Measurements from ENCODE around the gene CPNE2.

Gene CPNE2

DNA sequence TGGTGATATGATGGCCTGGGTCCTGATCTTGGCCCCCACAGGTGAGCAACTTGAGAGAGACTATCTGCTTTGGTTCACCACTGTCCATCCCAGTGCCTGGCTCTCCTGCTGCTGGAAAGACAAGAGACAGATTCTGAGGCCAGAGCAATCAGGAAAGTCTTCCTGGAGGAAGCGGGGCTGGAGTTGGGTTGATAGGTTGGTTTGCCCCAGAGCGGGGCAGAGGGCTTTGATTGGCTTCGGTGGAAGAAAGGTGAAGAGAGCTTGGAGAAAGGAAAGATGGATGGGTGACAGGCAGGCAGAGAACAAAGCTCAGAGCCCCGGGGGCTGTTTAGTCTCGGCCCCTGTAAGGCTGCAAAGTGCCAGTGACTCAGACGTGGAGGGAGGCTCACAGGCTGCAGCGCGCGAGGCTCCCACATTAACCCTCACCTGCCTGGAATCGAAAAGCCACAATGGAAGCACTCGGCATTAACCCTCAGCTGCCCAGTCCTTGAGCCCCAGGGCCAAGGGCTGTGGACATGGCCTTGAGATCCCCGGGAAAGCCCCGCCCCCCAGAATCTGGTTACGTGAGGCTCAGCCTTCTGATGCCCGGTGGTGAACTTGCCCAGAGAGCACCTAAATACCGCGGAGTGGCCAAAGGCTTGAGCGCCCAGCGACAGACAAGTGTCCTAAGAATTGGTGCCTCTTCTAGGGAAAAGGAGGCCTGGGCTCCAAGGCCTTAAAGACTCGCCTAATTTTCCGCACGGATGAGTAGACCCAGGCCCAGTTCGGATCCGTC lies 996 bp upstream of the CPNE2 start:
- Histone ChIP-seq H3K4me1 (ENCODE audit: control extremely low read depth in 1 of 4, control insufficient read depth in 4 of 4, insufficient read depth in 4 of 4, low read length in 3 of 4) (peaks cover 2 to 25% (median 20%) of the 10 kb centered on the region in 4 experiments), H3K4me3 (ENCODE audit: control insufficient read depth in 1 of 7, extremely low read depth in 1 of 7, insufficient read depth in 4 of 7, low read depth in 2 of 7, low read length in 6 of 7) (peak overlapping the region; percentile 64 to 86 (median 78)), H3K36me3 (ENCODE audit: control insufficient read depth in 4 of 4, insufficient read depth in 4 of 4, low read length in 3 of 4) (peaks cover 0 to 11% (median 0%) of the 10 kb centered on the region in 4 experiments), H3K9me3 (ENCODE audit: control extremely low read depth in 1 of 5, control insufficient read depth in 4 of 5, insufficient read depth in 2 of 5, low read depth in 1 of 5, low read length in 4 of 5) (no peaks in the 10 kb centered on the region), H3K27ac (ENCODE audit: insufficient read depth in 1 of 2, low read depth in 1 of 2, low read length in 2 of 2, poor library complexity in 1 of 2, severe bottlenecking in 2 of 2) (no peak overlapping the region), H3K27me3 (replicated peaks in 2 of 5; ENCODE audit: control insufficient read depth in 4 of 5, insufficient read depth in 5 of 5, low read length in 4 of 5) (no peaks in the 10 kb centered on the region)
- 24% methylated on average over 20 of the region's 24 CpGs for WGBS (ENCODE audit: insufficient coverage)
- ChIA-PET POLR2A (interaction anchor here (0.6 kb wide), 1 partner anchor 60 kb away, joined by 3 read pairs; no protein-coding TSS in a partner anchor), CTCF (interaction anchor here (1.2 to 2.6 kb wide), 7 partner anchors 10 to 68 kb away, joined by 3 to 13 read pairs (median 5); no protein-coding TSS in a partner anchor)
- peak in 2 of 3 donors; percentile 58 to 67 for DNase-seq

DNA sequence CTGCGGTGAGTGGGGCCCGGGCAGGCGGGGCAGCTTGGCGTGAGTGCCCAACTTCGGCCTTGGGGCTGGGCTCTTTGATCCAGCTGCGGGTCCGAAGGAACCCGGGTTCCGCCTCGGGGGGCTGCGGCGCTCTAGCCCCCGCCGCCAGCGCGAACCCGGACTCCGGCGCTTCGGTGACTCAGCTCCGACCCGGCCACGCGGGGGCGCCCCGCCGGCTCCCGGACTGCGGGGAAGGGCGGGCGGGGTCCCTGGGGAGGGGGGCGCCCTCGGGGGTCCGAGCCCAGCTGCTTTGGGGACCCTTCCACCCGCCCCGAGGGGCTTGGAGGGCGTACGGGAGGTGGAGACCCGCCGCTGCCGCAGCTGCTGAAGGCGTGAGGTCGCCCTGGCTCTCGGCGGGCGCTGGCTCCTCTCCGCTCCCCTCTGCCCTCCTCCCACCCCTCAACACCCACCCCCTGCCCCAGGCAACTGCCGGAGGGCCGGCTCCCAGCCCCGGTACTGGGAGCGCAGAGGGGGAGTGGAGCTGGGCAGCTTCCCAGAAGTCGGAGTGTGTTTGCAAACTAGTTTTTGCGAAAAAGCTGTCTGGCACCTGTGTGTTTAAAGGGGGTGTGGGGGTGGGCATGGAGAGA lies 516 bp downstream of the CPNE2 start:
- no peaks in the 10 kb centered on the region for H3K9me3 ChIP-seq (ENCODE audit: control extremely low read depth in 1 of 5, control insufficient read depth in 4 of 5, insufficient read depth in 2 of 5, low read depth in 1 of 5, low read length in 4 of 5)
- CTCF ChIA-PET, result interaction anchor here (0.6 to 9.3 kb wide), 26 partner anchors 8 to 538 kb away, joined by 3 to 79 read pairs (median 5); partner anchors contain the start of gene RSPRY1
- H3K4me1 ChIP-seq (ENCODE audit: control extremely low read depth in 1 of 4, control insufficient read depth in 4 of 4, insufficient read depth in 4 of 4, low read length in 3 of 4), result peaks cover 2 to 25% (median 20%) of the 10 kb centered on the region in 4 experiments
- peak in 2 of 3 donors; percentile 55 to 67 for DNase-seq
- no peaks in the 10 kb centered on the region for H3K27me3 ChIP-seq (replicated peaks in 2 of 5; ENCODE audit: control insufficient read depth in 4 of 5, insufficient read depth in 5 of 5, low read length in 4 of 5)
- POLR2A ChIA-PET, result interaction anchor here (0.6 kb wide), 1 partner anchor 72 kb away, joined by 4 read pairs; no protein-coding TSS in a partner anchor
- WGBS (ENCODE audit: insufficient coverage), result under 1% methylated on average over 30 of the region's 53 CpGs
- H3K4me3 ChIP-seq (ENCODE audit: control insufficient read depth in 1 of 7, extremely low read depth in 1 of 7, insufficient read depth in 4 of 7, low read depth in 2 of 7, low read length in 6 of 7), result peak overlapping the region; percentile 59 to 86 (median 78)
- peaks cover 0 to 15% (median under 1%) of the 10 kb centered on the region in 4 experiments for H3K36me3 ChIP-seq (ENCODE audit: control insufficient read depth in 4 of 4, insufficient read depth in 4 of 4, low read length in 3 of 4)
- H3K27ac ChIP-seq (ENCODE audit: insufficient read depth in 1 of 2, low read depth in 1 of 2, low read length in 2 of 2, poor library complexity in 1 of 2, severe bottlenecking in 2 of 2), result no peak overlapping the region

DNA sequence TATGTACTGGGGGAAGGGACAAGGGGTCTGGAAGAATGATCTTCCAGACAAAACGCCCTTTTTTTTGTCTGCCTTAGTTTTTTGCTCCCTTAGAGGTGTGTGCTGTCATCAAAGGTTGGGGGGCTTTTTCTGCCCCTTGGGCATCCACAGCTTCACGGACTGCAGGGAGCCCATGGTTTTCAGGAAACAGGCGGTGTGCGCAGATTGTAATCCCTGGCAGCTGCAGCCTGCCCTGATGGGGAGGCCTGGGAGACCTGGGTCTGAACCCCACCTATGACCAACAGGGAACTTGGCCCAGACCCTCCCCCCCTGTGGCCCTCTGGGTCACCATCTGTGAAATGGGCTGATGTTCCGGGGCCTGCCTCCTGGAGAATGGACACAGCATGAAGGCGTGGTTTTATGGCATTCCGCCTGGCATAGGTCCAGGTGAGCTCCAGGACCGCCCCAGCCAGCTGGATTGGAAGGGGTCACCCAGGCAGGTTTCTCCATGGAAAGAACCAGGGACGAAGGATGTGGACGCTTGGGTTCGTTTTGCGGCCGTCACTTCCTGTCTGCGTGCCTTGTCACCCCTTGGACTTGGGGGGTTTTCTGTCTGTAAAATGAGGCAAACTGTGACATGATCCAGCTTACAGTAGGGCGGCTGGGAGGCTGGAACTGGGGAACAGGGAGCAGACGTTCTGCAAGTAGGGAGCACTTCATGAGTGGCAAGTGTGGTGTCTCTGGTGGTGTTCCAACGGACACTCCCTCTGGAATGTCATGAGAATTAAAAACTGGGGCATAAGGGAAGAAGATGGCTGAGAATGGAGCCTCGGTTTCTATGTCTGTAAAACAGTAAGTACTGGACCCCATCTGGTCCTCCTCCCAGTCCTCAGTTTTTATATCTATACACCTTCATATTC lies 1.5 kb downstream of the CPNE2 start:
- peak overlapping the region in 6 of 7 experiments; percentile 59 to 86 (median 80) for H3K4me3 ChIP-seq (ENCODE audit: control insufficient read depth in 1 of 7, extremely low read depth in 1 of 7, insufficient read depth in 4 of 7, low read depth in 2 of 7, low read length in 6 of 7)
- peak in 2 of 3 donors; percentile 55 to 67 for DNase-seq
- ChIA-PET CTCF (interaction anchor here (0.7 to 9.3 kb wide), 18 partner anchors 7 to 92 kb away, joined by 3 to 79 read pairs (median 5); partner anchors contain the start of gene RSPRY1), POLR2A (interaction anchor here (0.8 kb wide), 1 partner anchor 92 kb away, joined by 7 read pairs; the partner anchor contains the start of genes PSME3IP1 and RSPRY1)
- H3K27ac ChIP-seq (ENCODE audit: insufficient read depth in 1 of 2, low read depth in 1 of 2, low read length in 2 of 2, poor library complexity in 1 of 2, severe bottlenecking in 2 of 2), result no peak overlapping the region
- no peaks in the 10 kb centered on the region for H3K27me3 ChIP-seq (replicated peaks in 2 of 5; ENCODE audit: control insufficient read depth in 4 of 5, insufficient read depth in 5 of 5, low read length in 4 of 5)
- 84% methylated on average over 17 of the region's 18 CpGs for WGBS (ENCODE audit: insufficient coverage)
- peaks cover 2 to 25% (median 20%) of the 10 kb centered on the region in 4 experiments for H3K4me1 ChIP-seq (ENCODE audit: control extremely low read depth in 1 of 4, control insufficient read depth in 4 of 4, insufficient read depth in 4 of 4, low read length in 3 of 4)
- no peaks in the 10 kb centered on the region for H3K9me3 ChIP-seq (ENCODE audit: control extremely low read depth in 1 of 5, control insufficient read depth in 4 of 5, insufficient read depth in 2 of 5, low read depth in 1 of 5, low read length in 4 of 5)
- H3K36me3 ChIP-seq (ENCODE audit: control insufficient read depth in 4 of 4, insufficient read depth in 4 of 4, low read length in 3 of 4), result peaks cover 0 to 15% (median under 1%) of the 10 kb centered on the region in 4 experiments

DNA sequence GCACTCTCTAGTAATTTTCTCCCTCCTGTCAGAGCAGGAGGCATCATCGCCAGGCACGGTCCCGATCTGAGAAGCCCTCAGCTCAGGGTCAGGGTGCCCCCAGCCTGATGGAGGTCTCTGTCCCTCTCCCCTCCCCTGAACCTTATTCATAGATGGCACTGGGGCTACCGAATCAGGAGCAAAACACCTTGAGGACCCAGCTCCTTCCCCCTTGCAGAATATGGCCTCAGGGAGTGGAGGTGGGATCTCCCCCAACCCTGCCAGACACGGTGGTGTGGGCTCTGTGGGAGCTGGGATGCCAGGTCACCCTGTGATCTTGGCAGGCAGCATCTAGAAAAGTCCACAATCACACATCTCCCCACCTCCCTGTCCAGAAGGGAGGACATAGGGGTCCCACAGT lies 2.5 kb downstream of the CPNE2 start:
- no peak for DNase-seq
- Histone ChIP-seq H3K27ac (ENCODE audit: insufficient read depth in 1 of 2, low read depth in 1 of 2, low read length in 2 of 2, poor library complexity in 1 of 2, severe bottlenecking in 2 of 2) (no peak overlapping the region), H3K9me3 (ENCODE audit: control extremely low read depth in 1 of 5, control insufficient read depth in 4 of 5, insufficient read depth in 2 of 5, low read depth in 1 of 5, low read length in 4 of 5) (no peaks in the 10 kb centered on the region), H3K4me3 (ENCODE audit: control insufficient read depth in 1 of 7, extremely low read depth in 1 of 7, insufficient read depth in 4 of 7, low read depth in 2 of 7, low read length in 6 of 7) (no peak overlapping the region), H3K4me1 (ENCODE audit: control extremely low read depth in 1 of 4, control insufficient read depth in 4 of 4, insufficient read depth in 4 of 4, low read length in 3 of 4) (peaks cover 2 to 25% (median 20%) of the 10 kb centered on the region in 4 experiments), H3K36me3 (ENCODE audit: control insufficient read depth in 4 of 4, insufficient read depth in 4 of 4, low read length in 3 of 4) (peaks cover 0 to 15% (median under 1%) of the 10 kb centered on the region in 4 experiments), H3K27me3 (replicated peaks in 2 of 5; ENCODE audit: control insufficient read depth in 4 of 5, insufficient read depth in 5 of 5, low read length in 4 of 5) (no peaks in the 10 kb centered on the region)
- POLR2A ChIA-PET, result no interaction called here
- no CpG with 5 or more reads among the region's 5 CpGs for WGBS (ENCODE audit: insufficient coverage)
- CTCF ChIA-PET, result interaction anchor here (1.3 to 9.3 kb wide), 6 partner anchors 8 to 72 kb away, joined by 3 to 79 read pairs (median 6); no protein-coding TSS in a partner anchor

DNA sequence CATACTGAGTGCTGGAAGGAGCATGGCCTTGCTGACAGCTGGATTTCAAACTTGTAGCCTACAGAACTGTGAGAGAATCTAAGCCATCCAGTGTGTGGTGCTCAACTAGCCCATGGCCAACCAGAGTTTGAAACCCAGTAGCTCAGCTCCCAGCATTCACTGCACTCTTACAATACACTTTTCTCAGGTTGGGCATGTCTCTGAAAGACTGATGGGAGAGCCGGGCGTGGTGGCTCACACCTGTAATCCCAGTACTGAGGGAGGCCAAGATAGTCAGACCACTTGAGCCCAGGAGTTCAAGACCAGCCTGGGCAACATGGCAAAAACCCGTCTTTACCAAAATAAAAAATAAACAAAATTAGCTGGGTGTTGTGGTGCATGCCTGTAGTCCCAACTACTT lies 3.8 kb downstream of the CPNE2 start:
- Histone ChIP-seq H3K4me1 (ENCODE audit: control extremely low read depth in 1 of 4, control insufficient read depth in 4 of 4, insufficient read depth in 4 of 4, low read length in 3 of 4) (peaks cover 2 to 23% (median 19%) of the 10 kb centered on the region in 4 experiments), H3K36me3 (ENCODE audit: control insufficient read depth in 4 of 4, insufficient read depth in 4 of 4, low read length in 3 of 4) (peaks cover 0 to 15% (median under 1%) of the 10 kb centered on the region in 4 experiments), H3K27me3 (replicated peaks in 2 of 5; ENCODE audit: control insufficient read depth in 4 of 5, insufficient read depth in 5 of 5, low read length in 4 of 5) (no peaks in the 10 kb centered on the region), H3K4me3 (ENCODE audit: control insufficient read depth in 1 of 7, extremely low read depth in 1 of 7, insufficient read depth in 4 of 7, low read depth in 2 of 7, low read length in 6 of 7) (no peak overlapping the region), H3K9me3 (ENCODE audit: control extremely low read depth in 1 of 5, control insufficient read depth in 4 of 5, insufficient read depth in 2 of 5, low read depth in 1 of 5, low read length in 4 of 5) (no peaks in the 10 kb centered on the region), H3K27ac (ENCODE audit: insufficient read depth in 1 of 2, low read depth in 1 of 2, low read length in 2 of 2, poor library complexity in 1 of 2, severe bottlenecking in 2 of 2) (no peak overlapping the region)
- WGBS (ENCODE audit: insufficient coverage), result no CpG with 5 or more reads among the region's 3 CpGs
- ChIA-PET CTCF (interaction anchor here (0.5 to 9.3 kb wide), 5 partner anchors 11 to 71 kb away, joined by 3 to 79 read pairs (median 4); no protein-coding TSS in a partner anchor), POLR2A (interaction anchor here (0.6 kb wide), 1 partner anchor 9 kb away, joined by 3 read pairs; no protein-coding TSS in a partner anchor)
- DNase-seq, result no peak

DNA sequence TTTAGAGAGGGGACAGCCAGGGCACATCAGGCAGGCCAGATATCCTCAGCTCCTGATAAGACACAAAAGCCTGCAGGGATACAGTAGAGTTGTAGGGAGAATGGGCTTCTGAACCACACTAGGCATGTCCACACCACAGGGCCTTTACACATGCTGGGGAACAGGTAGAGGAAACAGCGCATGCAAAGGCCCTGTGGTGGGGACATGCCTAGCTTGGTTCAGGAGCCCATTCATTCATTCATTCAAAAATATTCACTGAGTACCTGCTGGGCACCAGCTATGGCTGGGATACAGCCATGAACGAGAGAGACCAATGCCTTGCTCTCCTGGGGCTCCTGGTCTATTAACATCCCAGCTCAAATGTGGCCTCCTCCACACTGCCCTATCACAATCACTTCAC lies 4.4 kb downstream of the CPNE2 start:
- peaks cover 2 to 17% (median 13%) of the 10 kb centered on the region in 4 experiments for H3K4me1 ChIP-seq (ENCODE audit: control extremely low read depth in 1 of 4, control insufficient read depth in 4 of 4, insufficient read depth in 4 of 4, low read length in 3 of 4)
- H3K36me3 ChIP-seq (ENCODE audit: control insufficient read depth in 4 of 4, insufficient read depth in 4 of 4, low read length in 3 of 4), result peaks cover 0 to 15% (median under 1%) of the 10 kb centered on the region in 4 experiments
- 100% methylated on average over 2 of the region's 2 CpGs for WGBS (ENCODE audit: insufficient coverage)
- H3K27me3 ChIP-seq (replicated peaks in 2 of 5; ENCODE audit: control insufficient read depth in 4 of 5, insufficient read depth in 5 of 5, low read length in 4 of 5), result no peaks in the 10 kb centered on the region
- no peak overlapping the region for H3K27ac ChIP-seq (ENCODE audit: insufficient read depth in 1 of 2, low read depth in 1 of 2, low read length in 2 of 2, poor library complexity in 1 of 2, severe bottlenecking in 2 of 2)
- no peaks in the 10 kb centered on the region for H3K9me3 ChIP-seq (ENCODE audit: control extremely low read depth in 1 of 5, control insufficient read depth in 4 of 5, insufficient read depth in 2 of 5, low read depth in 1 of 5, low read length in 4 of 5)
- ChIA-PET POLR2A (no interaction called here), CTCF (interaction anchor here (1.0 to 9.3 kb wide), 5 partner anchors 10 to 86 kb away, joined by 3 to 79 read pairs (median 3); no protein-coding TSS in a partner anchor)
- no peak overlapping the region for H3K4me3 ChIP-seq (ENCODE audit: control insufficient read depth in 1 of 7, extremely low read depth in 1 of 7, insufficient read depth in 4 of 7, low read depth in 2 of 7, low read length in 6 of 7)
- no peak for DNase-seq
